GM19455 (cell line): ENCODE data around the gene ZNF423.

Experiments used
- ATAC-seq: cut with Tn5 transposase; IDR thresholded peaks from one replicate; pipeline ENCODE4 v1.9.1; 2021; ENCODE audit not compliant: unreplicated experiment

The ZNF423 gene

GRCh38 chr16:49755716-49756505, 100.0 kb downstream of the ZNF423 start:
- ATAC-seq: no peak

DNA sequence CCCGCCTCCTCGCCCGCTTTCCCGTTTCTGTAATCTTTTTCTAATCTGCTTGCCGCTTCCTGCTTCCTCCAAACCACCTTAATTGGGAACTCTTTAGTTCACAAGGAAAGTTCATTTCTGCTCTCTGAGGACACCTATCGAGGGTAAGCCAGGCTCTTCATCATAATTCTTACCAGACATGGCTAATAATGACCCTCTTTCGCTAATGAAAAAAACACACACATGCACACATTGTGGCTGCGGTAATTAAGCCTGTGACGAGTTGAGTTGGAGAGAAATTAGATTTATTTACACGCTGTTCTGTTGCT, 100.6 kb downstream of the ZNF423 start:
- ATAC-seq: no peak

- no peak for ATAC-seq
Measured at GRCh38 chr16:49754495-49755312, 101.2 kb downstream of the ZNF423 start.

GRCh38 chr16:49750341-49751000, 105.4 kb downstream of the ZNF423 start:
- no peak for ATAC-seq

DNA sequence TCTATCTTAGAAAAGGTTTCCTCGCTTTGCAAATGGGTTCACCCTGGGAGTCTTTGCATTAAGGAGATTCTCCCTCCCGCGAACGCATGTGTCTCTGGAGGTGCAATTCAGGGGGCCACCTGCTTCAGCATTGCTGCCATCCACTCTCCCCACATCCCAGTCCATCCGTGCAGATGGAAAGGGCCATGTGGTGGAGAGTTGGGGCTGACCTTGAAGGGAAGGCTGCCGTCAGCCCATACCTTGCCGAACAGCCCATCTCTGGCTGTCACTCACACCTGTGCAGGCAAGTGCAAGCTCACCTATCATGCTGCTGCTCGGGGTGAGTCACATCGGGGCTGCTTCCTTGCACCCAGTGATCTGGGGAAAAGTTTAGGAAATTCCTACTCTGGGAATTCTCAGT, 106.1 kb downstream of the ZNF423 start:
- ATAC-seq: no peak

GRCh38 chr16:49748322-49748721, 107.6 kb downstream of the ZNF423 start:
- no peak for ATAC-seq

DNA sequence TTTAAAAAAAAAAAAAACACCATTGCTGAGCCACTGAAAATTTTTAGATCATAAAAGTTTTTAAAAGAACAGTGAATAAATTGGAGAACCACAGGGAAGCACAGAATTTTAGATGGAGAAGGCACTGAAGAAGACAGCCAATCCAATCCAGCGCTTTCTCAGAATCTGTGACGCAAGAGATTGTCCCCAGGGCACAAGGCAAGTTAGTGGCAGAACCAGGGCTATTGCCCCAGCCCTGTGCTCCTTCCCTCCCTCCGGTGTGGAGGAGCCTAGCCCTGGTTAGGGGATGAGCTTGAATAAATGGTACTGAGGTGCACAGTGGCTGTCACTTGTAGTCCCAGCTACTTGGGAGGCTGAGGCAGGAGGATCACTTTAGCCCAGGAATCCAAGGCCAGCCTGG, 108.3 kb downstream of the ZNF423 start:
- no peak for ATAC-seq

- no peak for ATAC-seq
Measured at GRCh38 chr16:49746545-49746944, 109.4 kb downstream of the ZNF423 start.

- ATAC-seq: no peak
Measured at GRCh38 chr16:49745311-49745747, 110.6 kb downstream of the ZNF423 start.

DNA sequence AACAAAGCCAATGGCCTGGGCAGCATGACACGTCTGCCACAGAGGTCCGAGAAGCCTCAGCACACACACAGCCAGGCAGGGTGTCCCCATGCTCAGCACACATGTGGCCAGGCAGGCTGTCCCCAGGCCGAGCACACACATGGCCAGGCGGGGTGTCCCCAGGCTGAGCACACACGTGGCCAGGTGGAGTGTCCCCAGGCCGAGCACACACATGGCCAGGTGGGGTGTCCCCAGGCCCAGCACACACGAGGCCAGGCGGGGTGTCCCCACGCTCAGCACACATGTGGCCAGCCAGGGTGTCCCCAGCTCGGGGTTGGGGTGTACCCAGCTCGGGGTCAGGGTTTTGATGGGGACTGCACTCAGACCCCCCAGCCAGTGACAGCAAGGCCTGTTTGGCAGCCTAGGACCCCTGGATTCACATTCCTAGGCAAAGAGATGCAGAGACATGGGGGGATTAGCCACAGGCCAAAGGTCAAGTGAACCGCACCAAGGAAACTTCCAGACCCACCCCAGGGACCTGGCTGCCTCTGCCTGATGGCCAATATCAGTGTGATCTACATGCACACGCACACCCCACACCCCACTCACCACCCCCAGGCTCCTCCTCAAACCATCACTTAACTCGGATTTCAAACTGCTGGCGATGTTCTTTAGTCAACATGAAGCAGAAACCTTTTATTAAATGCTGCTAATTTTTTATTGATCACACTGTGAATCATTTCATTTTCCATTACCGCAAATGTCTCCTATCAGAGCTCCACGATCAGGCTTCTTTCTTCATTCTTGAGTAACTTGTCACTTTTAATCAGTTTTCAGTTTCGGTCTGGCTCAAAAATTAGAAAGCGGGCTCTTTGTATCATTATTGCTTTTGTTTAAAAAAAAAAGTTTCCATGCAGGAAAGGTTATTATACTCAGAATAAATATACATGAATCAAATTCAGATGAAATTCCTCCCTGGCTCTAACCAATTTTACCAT, 111.4 kb downstream of the ZNF423 start:
- ATAC-seq: no peak

GRCh38 chr16:49743658-49744057, 112.3 kb downstream of the ZNF423 start:
- no peak for ATAC-seq

- no peak for ATAC-seq
Measured at GRCh38 chr16:49743203-49743464, 112.8 kb downstream of the ZNF423 start.

DNA sequence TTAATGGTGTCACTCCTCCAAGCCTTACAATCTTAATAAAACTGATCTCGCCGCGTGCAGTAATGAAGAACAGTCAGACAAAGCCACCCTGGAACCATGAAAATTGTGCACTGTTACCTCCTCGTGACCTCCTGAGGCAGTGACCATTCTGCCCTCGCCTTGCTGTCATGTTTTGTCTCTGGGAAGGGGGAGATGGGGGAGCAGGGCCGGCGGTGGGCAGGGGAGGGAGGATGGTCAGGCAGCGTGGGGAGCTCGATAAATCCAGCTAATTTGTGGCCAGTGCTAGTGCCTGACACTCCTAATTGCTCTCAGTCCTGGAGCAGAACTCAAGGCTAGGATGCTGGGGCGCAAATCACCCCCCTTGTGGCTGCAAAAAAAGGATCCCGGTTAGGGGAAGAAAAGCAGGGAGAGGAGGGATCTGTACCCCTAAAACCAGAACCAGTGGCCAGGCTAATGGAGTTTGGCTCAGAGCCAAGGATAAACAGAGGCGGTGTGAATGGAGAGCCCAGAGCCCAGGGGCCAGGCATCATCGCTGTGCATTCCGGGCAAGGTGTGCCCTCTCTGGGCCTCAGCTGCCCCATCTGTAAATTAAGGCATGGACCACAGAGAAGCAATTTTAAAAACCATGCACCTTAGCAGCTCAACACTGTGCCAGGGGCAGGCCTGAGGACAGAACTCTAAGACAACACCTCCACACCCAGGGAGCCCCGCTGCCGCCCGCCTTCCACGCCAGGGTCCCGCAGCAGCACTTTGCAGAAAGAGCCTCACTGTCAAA, 113.3 kb downstream of the ZNF423 start:
- no peak for ATAC-seq

DNA sequence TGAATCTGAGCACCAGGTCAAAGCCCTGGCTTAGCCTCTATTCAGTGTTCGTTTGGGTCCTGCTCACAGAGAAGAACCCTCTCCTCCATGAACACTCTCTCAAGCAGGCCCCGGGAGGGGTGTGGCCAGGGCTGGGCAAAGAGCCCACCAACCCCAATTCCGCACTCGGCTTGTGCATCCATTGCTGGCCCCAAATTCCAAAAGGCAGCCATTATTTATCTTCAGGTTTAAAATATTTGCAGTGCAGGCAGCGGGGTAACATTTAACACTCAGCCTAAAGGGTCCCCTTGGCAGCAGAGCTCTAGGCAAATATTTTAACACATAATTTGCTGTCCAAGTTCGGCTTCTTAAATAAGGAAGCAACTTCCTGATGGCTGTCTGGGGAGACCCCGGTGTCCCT, 115.7 kb downstream of the ZNF423 start:
- ATAC-seq: no peak

- ATAC-seq: no peak
Measured at GRCh38 chr16:49739381-49739780, 116.5 kb downstream of the ZNF423 start.

DNA sequence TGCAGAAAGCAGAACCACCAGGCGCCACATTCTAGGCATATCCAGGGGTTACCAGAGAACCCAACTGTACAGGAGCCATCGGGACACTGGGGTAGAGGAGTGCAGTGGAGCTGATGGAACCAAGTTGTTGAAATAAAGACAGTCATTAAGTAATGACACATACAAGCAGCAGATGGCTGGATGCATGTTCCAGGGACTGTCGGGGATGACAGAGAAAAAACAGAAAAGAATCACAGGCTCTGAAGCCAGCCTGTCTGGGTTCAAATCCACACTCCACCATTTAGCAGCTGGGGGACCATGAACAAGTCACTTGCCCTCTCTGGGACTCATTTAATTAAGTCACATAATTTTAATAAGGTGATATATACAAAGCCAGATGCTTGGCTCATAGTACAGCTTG, 117.1 kb downstream of the ZNF423 start:
- ATAC-seq: no peak

DNA sequence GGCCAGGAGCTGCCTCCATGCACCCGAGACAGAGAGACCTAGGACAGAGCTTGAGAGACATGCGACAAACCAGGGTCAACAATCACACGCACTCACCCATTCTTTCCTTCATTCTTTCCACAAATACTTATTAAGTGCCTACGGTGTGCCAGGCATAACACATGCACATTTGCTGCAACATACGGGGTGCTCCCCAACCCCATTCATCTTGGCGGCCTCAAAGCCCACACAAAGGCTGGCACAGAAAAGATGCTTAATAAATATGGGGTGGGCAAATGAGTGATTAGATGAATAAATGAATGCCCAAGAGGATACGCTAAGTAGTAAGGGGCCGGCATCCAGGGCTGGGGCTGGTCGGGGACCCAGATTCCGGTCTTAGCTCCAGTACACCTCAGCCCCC, 117.9 kb downstream of the ZNF423 start:
- ATAC-seq: no peak

DNA sequence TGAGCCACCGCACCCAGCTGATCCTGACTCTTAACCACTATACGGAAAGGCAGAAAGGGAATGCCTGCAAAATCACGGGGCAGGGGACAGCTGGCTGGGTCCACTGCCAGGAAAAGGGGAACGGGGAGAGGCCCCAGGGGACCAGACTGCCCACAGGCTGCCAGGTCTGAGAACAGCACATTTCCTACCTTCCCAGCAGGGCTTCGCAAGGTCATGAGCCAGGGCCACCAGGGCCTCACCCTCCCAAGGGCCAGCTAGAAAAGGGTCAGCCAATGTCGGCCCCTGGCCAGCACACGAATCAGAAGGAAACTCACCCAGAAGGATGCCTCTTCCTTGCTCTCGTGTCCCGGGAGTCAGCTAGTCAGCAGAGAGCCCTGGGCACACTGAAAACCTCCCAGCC, 118.4 kb downstream of the ZNF423 start:
- no peak for ATAC-seq

DNA sequence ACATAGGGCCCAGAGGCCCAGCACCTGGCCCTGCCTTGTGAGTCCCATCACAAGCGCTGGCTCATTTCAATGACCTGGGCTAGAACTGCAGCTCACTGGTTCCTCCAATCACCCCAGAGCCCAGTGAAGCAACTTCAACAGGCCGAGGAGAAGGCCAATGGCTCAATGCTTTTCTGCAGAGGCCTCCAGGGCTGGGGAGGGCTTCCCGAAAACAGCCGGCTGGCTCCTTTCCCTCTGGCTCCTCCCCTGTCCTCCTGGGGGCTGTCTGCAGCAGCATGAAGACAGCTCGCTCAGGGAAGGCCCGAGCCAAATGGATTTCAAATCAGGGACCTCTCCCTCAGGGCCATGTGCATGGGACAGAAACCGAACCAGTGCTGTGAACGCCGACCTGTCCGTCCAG, 121.6 kb downstream of the ZNF423 start:
- no peak for ATAC-seq

DNA sequence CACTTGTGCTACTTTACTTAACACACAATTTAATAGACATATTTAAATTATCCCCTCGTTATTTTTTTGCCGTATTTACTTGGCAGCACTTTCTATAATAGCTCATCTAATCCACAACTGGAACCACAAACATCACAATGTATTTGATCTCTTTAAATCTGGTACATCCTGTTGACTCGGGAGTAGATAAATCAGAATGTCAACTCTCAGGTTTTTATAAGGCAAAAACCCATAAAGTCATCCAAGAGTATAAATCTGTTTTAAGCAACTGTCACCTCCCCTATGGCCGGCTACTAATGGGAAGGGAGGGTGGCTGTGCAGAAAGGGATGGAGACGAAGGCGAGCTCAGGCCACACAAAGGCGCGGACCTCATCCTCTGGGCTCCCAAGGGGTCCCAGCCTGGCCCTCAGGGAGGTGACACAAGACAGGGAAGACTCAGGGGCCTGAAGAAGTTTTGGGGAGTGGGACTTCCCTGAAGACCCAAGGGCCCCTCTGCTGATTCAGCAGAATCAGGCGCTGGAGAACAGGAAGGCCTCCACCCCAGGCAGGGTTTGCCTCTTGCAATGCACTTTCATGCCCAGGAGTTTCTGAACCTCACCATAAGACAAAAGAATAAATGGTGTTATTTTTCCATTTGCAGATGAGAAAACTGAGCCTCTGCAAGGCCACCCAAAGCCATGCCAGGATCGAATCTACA, 122.5 kb downstream of the ZNF423 start:
- ATAC-seq: no peak
